Stimulated activated CD4-positive, alpha-beta T cell treated with anti-CD3 and anti-CD28 coated beads, Interleukin-4, amount 100 ng/mL, for 48 hours (primary cell): ENCODE data around the gene PRDM1.

Source experiments
- DNase-seq, 2 donors: peaks; one replicate each; pipeline ENCODE4 v3.0.0-alpha.2; 2020; ENCODE audit warnings: low read depth in 2 of 2

The PRDM1 gene

DNA sequence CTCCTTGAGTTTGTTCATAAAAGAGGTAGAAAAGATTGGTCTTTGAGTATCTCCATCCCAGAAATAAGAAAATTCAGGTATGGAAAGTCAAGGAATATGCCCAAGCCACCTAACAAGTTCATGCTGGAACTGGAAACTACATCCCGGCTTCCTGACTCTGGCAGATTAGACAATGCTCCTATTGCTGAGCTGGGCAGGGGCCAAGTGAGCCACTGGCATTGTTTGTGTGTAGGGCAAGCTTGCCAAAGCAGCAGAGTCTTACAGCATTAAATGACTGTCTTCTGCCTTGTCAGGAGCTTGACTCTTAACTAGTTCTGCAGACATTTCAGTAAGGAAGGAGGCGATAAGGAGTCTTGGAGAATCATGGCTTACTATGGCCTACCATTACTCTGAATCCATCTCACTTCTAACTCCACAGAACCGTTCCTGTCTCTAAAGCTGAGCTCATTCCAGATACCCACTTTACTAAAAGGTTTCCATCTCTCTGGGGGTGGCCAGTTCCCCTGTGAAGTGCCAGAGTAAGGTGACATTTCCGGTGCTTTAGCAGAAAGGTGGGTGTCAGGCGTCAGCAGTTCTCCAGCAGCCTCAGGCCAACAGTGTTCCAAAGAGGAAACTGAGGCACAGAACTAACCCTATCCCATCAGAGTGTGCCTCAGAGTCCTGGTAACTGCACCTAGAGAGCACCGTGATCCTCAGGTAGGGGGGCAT, 30.1 kb downstream of the PRDM1 start:
- no peak for DNase-seq

- no peak for DNase-seq
Measured at GRCh38 chr6:106117579-106117978, 31.4 kb downstream of the PRDM1 start.

- no peak for DNase-seq
Measured at GRCh38 chr6:106118835-106119431, 32.8 kb downstream of the PRDM1 start.

- no peak for DNase-seq
Measured at GRCh38 chr6:106119546-106119945, 33.4 kb downstream of the PRDM1 start.

GRCh38 chr6:106120006-106120405, 33.9 kb downstream of the PRDM1 start:
- DNase-seq = no peak

DNA sequence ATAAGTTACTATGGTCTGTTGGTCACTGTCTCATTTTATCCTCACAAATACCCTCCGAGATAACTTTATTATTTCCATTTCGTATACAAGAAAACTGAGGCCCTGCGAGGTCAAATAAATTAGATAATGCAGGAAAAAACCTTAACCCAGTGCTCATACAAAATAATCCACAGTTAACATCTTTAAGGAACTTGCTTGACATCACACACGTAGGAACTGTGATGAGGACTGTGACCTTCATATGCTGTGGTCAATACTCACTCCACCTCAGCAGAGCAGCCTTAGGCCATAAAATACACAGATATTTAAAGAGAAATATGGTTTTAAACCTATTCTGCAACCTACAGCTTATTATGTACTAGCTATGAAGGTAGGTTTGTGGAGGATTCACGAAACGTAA, 34.3 kb downstream of the PRDM1 start:
- no peak for DNase-seq

- no peak for DNase-seq
Measured at GRCh38 chr6:106122306-106122918, 36.3 kb downstream of the PRDM1 start.

DNA sequence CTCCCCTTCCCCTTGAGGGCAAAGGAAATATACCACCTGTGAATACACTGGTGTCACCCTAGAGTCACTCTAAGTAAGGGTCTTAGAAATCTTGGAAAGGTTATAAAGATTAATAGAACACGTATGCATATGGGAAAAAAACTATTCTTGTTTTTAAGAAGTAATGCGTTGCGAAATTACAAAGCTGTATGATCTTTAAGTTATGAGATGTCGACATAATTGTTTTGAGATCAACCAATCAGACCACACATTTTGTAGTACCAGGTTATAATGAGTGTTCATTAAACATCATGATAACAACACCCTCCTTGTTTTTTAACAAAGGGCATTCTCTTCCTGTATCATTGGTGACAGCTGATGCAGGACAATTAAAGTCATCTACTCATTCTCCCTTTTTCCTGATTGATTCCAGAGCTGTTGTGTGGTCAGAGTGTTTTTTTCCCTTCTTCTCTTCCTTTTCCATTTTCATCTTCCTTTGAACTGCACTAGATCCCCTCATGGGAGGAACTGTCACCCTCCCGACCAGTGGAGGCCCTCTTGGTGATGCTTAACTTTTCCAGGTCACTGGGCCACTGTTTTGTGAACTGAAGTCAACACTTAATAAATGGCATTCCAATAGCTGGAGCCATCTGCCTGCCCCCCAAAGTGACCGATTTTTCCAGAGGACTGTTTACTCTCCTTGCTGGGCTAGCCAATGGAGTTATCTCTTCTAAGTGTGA, 37.0 kb downstream of the PRDM1 start:
- DNase-seq = no peak

GRCh38 chr6:106124015-106124414, 37.9 kb downstream of the PRDM1 start:
- no peak for DNase-seq

GRCh38 chr6:106124437-106125430, 38.6 kb downstream of the PRDM1 start:
- DNase-seq = no peak

DNA sequence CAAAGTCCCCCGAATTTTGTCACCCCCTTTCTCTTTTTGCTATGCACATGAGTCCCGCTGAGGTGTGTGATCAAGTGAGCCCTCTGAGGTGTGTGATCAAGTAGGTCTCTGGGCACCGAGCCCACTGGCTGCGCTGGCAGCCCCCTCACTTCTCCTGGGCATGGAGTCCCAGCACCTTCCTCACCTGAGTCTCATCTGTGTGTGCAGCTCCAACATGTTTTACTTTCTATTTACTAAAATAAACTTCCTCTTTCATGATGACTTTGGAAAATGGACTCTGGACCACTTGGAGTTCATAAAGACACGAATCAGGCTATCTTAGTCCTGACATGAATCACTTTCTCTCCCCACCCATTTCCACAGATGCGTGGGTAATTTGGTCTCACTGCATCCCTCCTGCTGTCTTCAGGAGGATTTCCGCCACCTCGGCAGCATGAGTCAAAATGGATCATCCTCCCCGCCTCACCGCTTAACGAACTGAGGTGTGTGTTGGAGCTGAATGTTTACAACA, 39.8 kb downstream of the PRDM1 start:
- DNase-seq = peak in 1 of 2 donors; percentile 51

- no peak for DNase-seq
Measured at GRCh38 chr6:106126482-106126881, 40.3 kb downstream of the PRDM1 start.

DNA sequence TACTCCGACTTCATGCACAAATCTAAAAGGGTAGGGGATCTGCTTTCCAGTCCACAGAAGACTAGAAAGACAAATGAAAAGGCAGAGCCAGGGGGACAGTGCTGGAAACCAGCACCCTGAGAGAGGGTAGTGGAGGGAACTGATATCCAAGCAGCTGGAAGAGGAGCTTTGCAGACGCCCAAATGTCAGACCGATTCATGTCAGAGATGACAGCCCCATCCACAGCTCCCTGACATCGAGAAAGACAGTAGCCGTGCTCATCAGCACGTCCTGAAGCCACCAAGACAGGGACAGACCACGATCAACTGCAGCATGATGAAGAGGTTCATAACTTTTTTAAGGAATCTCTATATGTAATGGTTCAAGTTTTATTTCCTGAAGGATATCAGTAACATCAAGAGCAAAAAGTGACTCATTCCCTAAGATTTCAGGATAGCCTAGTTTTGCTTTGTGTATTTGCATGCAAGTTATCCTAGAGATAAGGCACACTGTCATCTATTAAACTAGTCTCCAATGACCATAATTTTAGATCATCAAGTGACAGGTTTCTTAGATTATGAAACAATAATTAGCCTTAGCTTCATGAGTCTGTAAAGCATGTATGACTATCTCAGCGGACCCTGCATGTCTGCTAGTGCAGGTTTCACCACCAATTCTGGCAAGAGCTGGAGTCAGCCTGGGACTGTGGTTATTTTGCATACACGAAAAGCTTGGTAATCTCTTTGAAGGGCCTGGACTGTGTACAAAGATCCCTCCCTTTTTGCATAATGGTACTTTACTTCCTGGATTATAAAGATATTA, 43.0 kb downstream of the PRDM1 start:
- no peak for DNase-seq

DNA sequence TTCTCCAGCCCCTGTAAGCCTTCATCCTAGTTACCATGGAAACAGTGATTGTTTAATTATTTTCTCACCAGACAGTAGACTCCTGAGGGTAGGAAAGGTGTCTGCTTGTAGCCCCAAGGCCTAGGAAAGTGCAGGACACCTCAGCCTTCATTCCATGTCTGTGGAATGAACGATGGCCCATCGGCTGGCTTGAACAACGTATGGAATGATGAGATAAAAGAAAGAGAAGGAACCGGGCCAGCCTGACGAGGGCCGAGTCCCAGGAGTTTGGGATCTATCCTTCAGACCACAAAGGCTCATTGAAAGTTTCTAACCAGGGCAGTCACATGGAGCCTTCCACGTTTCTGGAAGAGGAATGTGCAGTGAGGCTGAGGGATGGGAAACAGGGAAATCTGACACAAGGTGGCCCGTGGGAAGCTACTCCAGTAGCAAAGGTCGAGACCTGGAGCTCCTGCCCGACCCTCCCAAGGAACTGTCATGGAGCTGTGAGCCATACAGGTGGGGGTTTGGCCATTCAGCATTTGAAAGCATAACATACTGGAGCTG, 46.1 kb downstream of the PRDM1 start:
- DNase-seq = no peak

DNA sequence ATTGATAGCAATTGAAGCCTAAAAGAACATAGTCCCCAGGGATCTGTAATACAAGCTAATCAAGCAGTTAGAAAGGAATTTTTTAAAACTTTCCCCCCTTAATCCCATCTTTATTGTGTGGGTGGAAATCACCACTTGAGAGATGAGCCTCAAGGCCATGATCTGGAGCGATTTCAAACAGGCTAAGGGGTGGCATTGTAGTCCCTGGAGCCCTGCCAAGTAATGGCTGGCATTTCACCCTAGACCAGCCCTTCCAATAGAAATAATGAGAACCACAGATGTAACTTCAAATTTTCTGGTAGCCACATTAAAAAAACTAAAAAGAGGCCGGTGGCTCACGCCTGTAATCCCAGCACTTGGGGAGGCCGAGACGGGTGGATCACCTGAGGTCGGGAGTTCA, 46.9 kb downstream of the PRDM1 start:
- DNase-seq = no peak

DNA sequence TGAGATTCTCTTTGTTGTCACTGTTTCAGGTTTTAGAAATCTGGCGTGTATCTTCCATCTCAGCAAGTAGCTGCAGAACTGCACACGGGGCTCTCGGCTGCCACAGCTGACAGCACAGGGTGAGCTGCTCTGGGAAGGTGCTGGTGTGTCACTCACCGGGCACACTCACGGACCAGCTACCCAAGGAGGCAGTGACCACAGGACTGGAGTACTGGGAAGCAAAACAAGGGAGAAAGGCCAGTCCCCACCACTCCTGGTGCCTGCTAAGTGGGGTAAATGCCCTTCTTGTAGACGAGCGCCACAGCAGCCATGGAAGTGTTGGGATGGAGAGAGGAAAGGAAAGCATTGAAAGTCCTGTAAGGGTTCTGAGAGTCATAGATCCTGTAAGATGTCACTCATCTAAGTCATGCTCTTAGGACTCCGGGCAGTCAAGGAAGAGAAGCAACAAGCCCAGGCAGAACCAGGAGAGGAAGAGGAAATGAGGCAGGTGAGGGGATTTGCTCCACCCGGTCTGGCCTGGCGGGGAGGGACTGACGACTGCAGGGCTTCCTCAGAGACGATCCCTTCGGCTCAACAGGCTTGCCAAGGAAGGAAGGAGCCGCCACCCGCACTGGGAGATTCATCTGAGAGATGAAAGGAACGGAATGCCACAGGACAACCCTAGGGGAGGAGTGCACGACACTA, 48.1 kb downstream of the PRDM1 start:
- no peak for DNase-seq

GRCh38 chr6:106134906-106135634, 48.9 kb downstream of the PRDM1 start:
- no peak for DNase-seq

DNA sequence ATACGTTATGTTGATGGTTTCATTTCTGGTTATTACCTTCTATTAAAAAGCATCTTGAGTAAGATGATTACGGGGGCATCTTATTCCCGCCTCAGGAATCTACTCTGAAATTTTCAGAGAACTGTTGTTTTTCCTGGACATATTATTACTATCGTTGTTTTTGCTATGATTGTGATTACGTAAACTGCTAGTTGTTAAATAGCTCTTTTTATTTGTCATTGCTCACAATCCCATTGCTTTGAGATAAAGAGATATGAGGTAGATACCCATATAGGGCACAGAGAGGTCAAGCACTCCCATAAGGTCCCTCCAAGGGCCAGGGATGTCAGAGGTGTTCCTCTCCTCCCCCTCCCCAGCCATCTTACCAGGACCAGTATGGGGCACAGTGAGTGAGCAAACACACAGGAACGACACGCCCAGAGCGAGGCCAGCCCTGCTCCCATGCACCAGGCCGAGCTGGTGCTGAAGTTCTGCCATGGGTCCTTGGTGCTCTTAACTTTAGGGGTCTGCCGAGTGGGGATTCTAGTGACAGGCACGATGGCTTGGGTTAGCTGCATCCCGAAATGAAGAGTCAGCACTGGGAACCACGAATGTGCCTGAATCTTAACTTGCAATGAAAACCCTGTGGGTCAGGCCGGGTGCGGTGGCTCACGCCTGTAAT, 49.9 kb downstream of the PRDM1 start:
- DNase-seq = no peak
